OCI-LY1 (cell line): ENCODE measurements around the gene ERAP2.

ENCODE experiments used
- CTCF ChIP-seq: fragments of 200-600 bp; sonication (generic), shearing (Covaris generic); IDR thresholded peaks from 2 replicates; pipeline ENCODE4 v1.5.1; 2017; ENCODE audit warnings: mild to moderate bottlenecking, antibody characterized with exemption, low read length, moderate library complexity, mixed read lengths
- EZH2 ChIP-seq: fragments of 200-600 bp; sonication (generic), shearing (Covaris generic); IDR thresholded peaks from 2 replicates; pipeline ENCODE4 v1.8.0; 2017; ENCODE audit warnings: borderline replicate concordance, mixed run types, mild to moderate bottlenecking, antibody characterized with exemption, low read length, moderate library complexity, mixed read lengths

GRCh38 chr5:96883871-96884270, 7.6 kb downstream of the ERAP2 start:
- TF ChIP-seq CTCF: no peak
- no peak for TF ChIP-seq EZH2
